GM18505 (cell line): ENCODE measurements around the gene PRKRIP1.
"Not testable (repeated sequence)": the region's sequence is repeated elsewhere in the genome, so short reads cannot be mapped to it uniquely, and the experiment has no call there.

ENCODE experiments used
- ATAC-seq: cut with Tn5 transposase; IDR thresholded peaks from one replicate; pipeline ENCODE4 v1.9.1; 2021; ENCODE audit not compliant: unreplicated experiment
- POLR2A ChIP-seq: IDR thresholded peaks from 4 replicates; pipeline ENCODE4 v1.6.1; 2011; ENCODE audit warnings: borderline replicate concordance; ENCODE audit not compliant: insufficient read depth, insufficient read length; ENCODE audit errors: extremely low read depth

The PRKRIP1 gene

GRCh38 chr7:102390697-102391484 is 5.3 kb upstream of the PRKRIP1 start:
- ATAC-seq: no peak
- no peak for TF ChIP-seq POLR2A

GRCh38 chr7:102392330-102392729 is 3.8 kb upstream of the PRKRIP1 start:
- no peak for TF ChIP-seq POLR2A
- no peak for ATAC-seq

- ATAC-seq: no peak
- no peak for TF ChIP-seq POLR2A
Measured at GRCh38 chr7:102393467-102393866, 2.7 kb upstream of the PRKRIP1 start.

GRCh38 chr7:102395592-102395872 is 631 bp upstream of the PRKRIP1 start:
- no peak for TF ChIP-seq POLR2A
- no peak for ATAC-seq

- no peak for ATAC-seq
- TF ChIP-seq POLR2A: no peak
Measured at GRCh38 chr7:102396710-102397019, 502 bp downstream of the PRKRIP1 start.

- ATAC-seq: no peak
- TF ChIP-seq POLR2A: no peak
Measured at GRCh38 chr7:102398543-102398942, 2.4 kb downstream of the PRKRIP1 start.

- TF ChIP-seq POLR2A: no peak
- ATAC-seq: no peak
Measured at GRCh38 chr7:102400360-102400759, 4.2 kb downstream of the PRKRIP1 start.

GRCh38 chr7:102403563-102403962 is 7.4 kb downstream of the PRKRIP1 start:
- ATAC-seq: no peak
- TF ChIP-seq POLR2A: no peak

- peak; percentile 71 for ATAC-seq
- TF ChIP-seq POLR2A: no peak
Measured at GRCh38 chr7:102404005-102404861, 8.1 kb downstream of the PRKRIP1 start.

GRCh38 chr7:102404862-102405188 is 8.7 kb downstream of the PRKRIP1 start:
- ATAC-seq: not testable (repeated sequence)

GRCh38 chr7:102407910-102408309 is 11.7 kb downstream of the PRKRIP1 start:
- ATAC-seq: no peak
- TF ChIP-seq POLR2A: no peak

- ATAC-seq: peak; percentile 61
Measured at GRCh38 chr7:102408530-102408929, 12.4 kb downstream of the PRKRIP1 start.

GRCh38 chr7:102409340-102409739 is 13.2 kb downstream of the PRKRIP1 start:
- ATAC-seq: no peak
- no peak for TF ChIP-seq POLR2A

GRCh38 chr7:102410123-102410522 is 14.0 kb downstream of the PRKRIP1 start:
- TF ChIP-seq POLR2A: no peak
- ATAC-seq: no peak
